Measurements from ENCODE around the gene DTWD2. TPM values are rescaled to one million over a fixed set of nuclear protein-coding genes. Genes with fewer than 3 reads are reported as not detected.
"Not testable (repeated sequence)": the region's sequence is repeated elsewhere in the genome, so short reads cannot be mapped to it uniquely, and the experiment has no call there.

Gene DTWD2
- total RNA-seq, 2 experiments from 2014 or later, result 2.6 to 3.3 TPM

DNA sequence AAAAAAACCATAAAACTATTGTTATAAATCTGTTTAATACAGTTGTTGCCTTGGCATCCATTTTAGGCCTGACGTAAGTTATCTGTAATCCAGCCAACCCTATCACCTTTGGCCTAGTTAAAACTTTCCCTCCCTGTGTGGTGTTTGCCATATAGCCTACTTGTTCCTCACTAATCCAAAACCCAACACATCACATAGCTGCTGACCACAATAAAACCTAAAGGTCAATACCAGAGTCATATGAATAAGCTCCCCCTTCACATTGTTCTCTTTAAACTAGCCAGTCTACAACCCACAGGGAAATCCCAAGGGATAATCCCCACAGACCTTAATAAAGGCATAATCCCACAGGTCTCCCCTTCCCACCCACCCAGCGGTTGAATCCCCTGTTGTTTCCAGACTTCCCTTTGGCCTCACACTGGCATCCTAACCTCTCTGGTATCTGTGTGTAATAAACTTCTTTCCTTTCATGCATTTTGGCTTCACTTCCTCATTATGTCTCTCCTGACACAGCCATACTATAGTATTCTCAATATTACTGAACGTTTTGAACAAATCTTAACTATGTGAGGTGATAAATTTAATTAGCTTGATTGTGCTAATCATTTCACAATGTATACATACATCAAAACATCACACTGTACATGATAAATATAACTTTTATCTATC, 50.8 kb downstream of the DTWD2 start:
- Mint-ChIP-seq H3K27me3 (ENCODE audit: low read depth) (no peaks in the 10 kb centered on the region), H3K4me3 (no peak overlapping the region), H3K4me1 (ENCODE audit: low read depth) (no peaks in the 10 kb centered on the region), H3K36me3 (ENCODE audit: low read depth) (no peaks in the 10 kb centered on the region), H3K9me3 (ENCODE audit: insufficient read depth) (no peaks in the 10 kb centered on the region), H3K27ac (no peak overlapping the region)
- no peak for ATAC-seq
- CTCF ChIA-PET, result no interaction called here
- POLR2A ChIA-PET, result no interaction called here
- DNase-seq, result no peak

GRCh38 chr5:118933703-118934102, 54.6 kb downstream of the DTWD2 start:
- Mint-ChIP-seq H3K27ac (no peak overlapping the region), H3K36me3 (ENCODE audit: low read depth) (no peaks in the 10 kb centered on the region), H3K4me1 (ENCODE audit: low read depth) (no peaks in the 10 kb centered on the region), H3K9me3 (ENCODE audit: insufficient read depth) (no peaks in the 10 kb centered on the region), H3K27me3 (ENCODE audit: low read depth) (no peaks in the 10 kb centered on the region), H3K4me3 (no peak overlapping the region)
- no peak for DNase-seq
- POLR2A ChIA-PET, result no interaction called here
- no peak for ATAC-seq
- CTCF ChIA-PET, result no interaction called here

DNA sequence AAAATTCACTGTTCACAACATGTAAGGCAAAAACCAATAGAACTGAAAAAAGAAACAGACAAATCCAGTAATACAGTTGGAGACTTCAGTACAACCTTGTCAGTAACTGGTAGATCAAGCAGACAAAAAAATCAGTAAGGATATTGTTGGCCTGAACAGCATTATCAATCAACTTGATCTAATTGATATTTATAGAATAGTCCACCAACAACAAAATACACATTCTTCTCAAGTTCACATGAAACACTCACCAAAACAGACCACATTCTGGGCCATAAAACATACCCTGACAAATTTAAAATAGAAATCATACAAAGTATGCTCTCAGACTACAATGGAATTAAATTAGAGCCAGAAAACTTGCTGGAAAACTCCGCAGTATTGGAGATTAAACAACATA, 56.8 kb downstream of the DTWD2 start:
- DNase-seq, result no peak
- ChIA-PET POLR2A (no interaction called here), CTCF (no interaction called here)
- Mint-ChIP-seq H3K4me1 (ENCODE audit: low read depth) (no peaks in the 10 kb centered on the region), H3K36me3 (ENCODE audit: low read depth) (no peaks in the 10 kb centered on the region), H3K9me3 (ENCODE audit: insufficient read depth) (no peaks in the 10 kb centered on the region), H3K4me3 (no peak overlapping the region), H3K27ac (no peak overlapping the region), H3K27me3 (ENCODE audit: low read depth) (no peaks in the 10 kb centered on the region)
- no peak for ATAC-seq

GRCh38 chr5:118924006-118924389, 64.3 kb downstream of the DTWD2 start:
- H3K27me3 Mint-ChIP-seq (ENCODE audit: low read depth), result no peaks in the 10 kb centered on the region
- no peak for DNase-seq

GRCh38 chr5:118923295-118924005, 64.9 kb downstream of the DTWD2 start:
- no peak for DNase-seq
- H3K4me3 Mint-ChIP-seq, result no peak overlapping the region
- H3K27me3 Mint-ChIP-seq (ENCODE audit: low read depth), result no peaks in the 10 kb centered on the region
- ChIA-PET CTCF (no interaction called here), POLR2A (no interaction called here)
- H3K9me3 Mint-ChIP-seq (ENCODE audit: insufficient read depth), result no peaks in the 10 kb centered on the region
- no peaks in the 10 kb centered on the region for H3K4me1 Mint-ChIP-seq (ENCODE audit: low read depth)
- no peak overlapping the region for H3K27ac Mint-ChIP-seq
- H3K36me3 Mint-ChIP-seq (ENCODE audit: low read depth), result no peaks in the 10 kb centered on the region
- ATAC-seq, result no peak

More at GRCh38 chr5:118924006-118924389, 64.3 kb downstream of the DTWD2 start:
- CTCF ChIA-PET, result no interaction called here
- H3K27ac Mint-ChIP-seq, result no peak overlapping the region
- no peak overlapping the region for H3K4me3 Mint-ChIP-seq
- ATAC-seq, result no peak
- POLR2A ChIA-PET, result no interaction called here
- no peaks in the 10 kb centered on the region for H3K4me1 Mint-ChIP-seq (ENCODE audit: low read depth)
- no peaks in the 10 kb centered on the region for H3K36me3 Mint-ChIP-seq (ENCODE audit: low read depth)
- no peaks in the 10 kb centered on the region for H3K9me3 Mint-ChIP-seq (ENCODE audit: insufficient read depth)

DNA sequence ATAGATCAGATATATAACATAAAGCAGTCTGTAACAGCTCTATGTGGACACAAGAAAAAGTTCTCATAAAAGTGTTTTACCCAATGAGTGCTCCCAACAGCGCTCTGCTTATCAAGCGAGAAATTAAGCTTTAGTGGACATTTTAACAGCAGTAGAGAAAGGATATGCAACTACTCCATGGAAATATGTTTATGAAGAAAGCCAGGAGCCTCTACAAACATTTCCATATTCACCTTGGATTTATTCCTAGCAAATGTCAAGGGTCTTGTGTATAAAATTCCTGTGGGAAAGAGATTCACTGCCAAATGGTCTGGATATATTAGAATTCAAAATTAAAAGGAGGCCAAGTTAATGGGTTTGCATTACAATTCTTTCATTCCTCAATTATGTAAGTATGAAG, 66.5 kb downstream of the DTWD2 start:
- H3K4me1 Mint-ChIP-seq (ENCODE audit: low read depth), result no peaks in the 10 kb centered on the region
- H3K36me3 Mint-ChIP-seq (ENCODE audit: low read depth), result no peaks in the 10 kb centered on the region
- H3K9me3 Mint-ChIP-seq (ENCODE audit: insufficient read depth), result no peaks in the 10 kb centered on the region
- POLR2A ChIA-PET, result no interaction called here
- ATAC-seq, result no peak
- no peaks in the 10 kb centered on the region for H3K27me3 Mint-ChIP-seq (ENCODE audit: low read depth)
- H3K4me3 Mint-ChIP-seq, result no peak overlapping the region
- no peak overlapping the region for H3K27ac Mint-ChIP-seq
- DNase-seq, result no peak
- CTCF ChIA-PET, result no interaction called here

DNA sequence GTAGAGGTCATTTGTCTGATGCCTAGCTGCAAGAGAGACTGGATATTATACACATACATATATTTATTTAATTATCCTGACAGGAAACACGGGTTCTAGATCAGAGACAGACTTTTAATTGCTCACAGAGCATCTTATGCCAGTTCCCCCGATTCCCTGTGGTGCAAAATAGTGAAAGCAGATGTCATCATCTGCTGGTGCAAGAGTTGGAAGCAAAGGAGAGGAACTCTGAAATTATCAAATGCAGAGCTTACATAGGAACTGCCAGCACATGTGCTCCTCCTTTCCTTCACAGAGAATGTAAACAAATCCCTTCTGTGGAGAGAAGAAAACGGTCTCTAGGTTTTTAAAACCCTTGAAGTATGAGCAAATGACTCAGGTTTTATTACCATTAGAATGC, 69.3 kb downstream of the DTWD2 start:
- no peak for ATAC-seq
- Mint-ChIP-seq H3K36me3 (ENCODE audit: low read depth) (no peaks in the 10 kb centered on the region), H3K27me3 (ENCODE audit: low read depth) (no peaks in the 10 kb centered on the region), H3K4me3 (no peak overlapping the region), H3K4me1 (ENCODE audit: low read depth) (no peaks in the 10 kb centered on the region), H3K27ac (no peak overlapping the region), H3K9me3 (ENCODE audit: insufficient read depth) (no peaks in the 10 kb centered on the region)
- no peak for DNase-seq
- POLR2A ChIA-PET, result no interaction called here
- CTCF ChIA-PET, result no interaction called here

GRCh38 chr5:118918232-118918631, 70.1 kb downstream of the DTWD2 start:
- DNase-seq, result no peak
- POLR2A ChIA-PET, result no interaction called here
- CTCF ChIA-PET, result no interaction called here
- Mint-ChIP-seq H3K4me1 (ENCODE audit: low read depth) (no peaks in the 10 kb centered on the region), H3K9me3 (ENCODE audit: insufficient read depth) (no peaks in the 10 kb centered on the region), H3K4me3 (no peak overlapping the region), H3K27ac (no peak overlapping the region), H3K27me3 (ENCODE audit: low read depth) (no peaks in the 10 kb centered on the region), H3K36me3 (ENCODE audit: low read depth) (no peaks in the 10 kb centered on the region)
- ATAC-seq, result no peak

DNA sequence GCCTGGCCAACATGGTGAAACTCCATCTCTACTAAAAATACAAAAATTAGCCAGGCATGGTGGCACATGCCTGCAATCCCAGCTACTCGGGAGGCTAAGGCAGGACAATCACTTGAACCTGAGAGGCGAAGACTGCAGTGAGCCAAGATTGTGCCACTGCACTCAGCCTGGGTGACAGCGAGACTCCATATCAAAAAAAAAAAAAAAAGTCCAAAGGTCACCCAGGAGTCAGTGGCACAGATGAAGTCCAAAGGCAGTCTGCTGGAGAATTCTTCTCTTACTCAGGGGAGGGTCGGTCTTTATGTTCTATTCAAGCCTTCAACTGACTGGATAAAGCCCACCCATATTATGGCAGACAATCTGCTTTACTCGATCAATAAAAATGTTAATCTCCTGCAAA, 80.8 kb downstream of the DTWD2 start:
- CTCF ChIA-PET, result interaction anchor here (0.6 kb wide), 1 partner anchor 1384 kb away, joined by 3 read pairs; no protein-coding TSS in a partner anchor
- H3K27me3 Mint-ChIP-seq (ENCODE audit: low read depth), result not testable (repeated sequence)

DNA sequence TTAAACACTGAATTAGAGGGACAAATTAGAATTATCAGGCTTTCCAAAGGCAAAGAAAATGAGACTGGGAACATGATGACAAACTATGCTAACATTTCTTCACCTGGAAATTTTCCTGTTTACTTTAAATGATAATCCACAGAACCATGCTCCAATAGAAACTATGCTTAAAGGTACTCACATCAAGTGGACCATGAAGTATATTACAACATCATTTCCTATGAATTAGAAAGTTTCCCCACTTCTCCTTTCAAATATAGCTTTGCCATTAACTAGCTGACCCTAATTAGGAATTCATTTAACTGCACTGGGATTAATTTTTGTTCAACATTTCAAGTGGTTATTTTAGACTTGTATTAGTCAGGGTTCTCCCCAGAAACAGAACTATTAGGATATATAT, 81.4 kb downstream of the DTWD2 start:
- H3K9me3 Mint-ChIP-seq (ENCODE audit: insufficient read depth), result no peaks in the 10 kb centered on the region
- ATAC-seq (no peak), DNase-seq (no peak)
- no peak overlapping the region for H3K27ac Mint-ChIP-seq
- no peaks in the 10 kb centered on the region for H3K36me3 Mint-ChIP-seq (ENCODE audit: low read depth)
- no peaks in the 10 kb centered on the region for H3K4me1 Mint-ChIP-seq (ENCODE audit: low read depth)
- POLR2A ChIA-PET, result no interaction called here
- CTCF ChIA-PET, result interaction anchor here (0.6 kb wide), 1 partner anchor 1385 kb away, joined by 3 read pairs; no protein-coding TSS in a partner anchor
- no peak overlapping the region for H3K4me3 Mint-ChIP-seq
- no peaks in the 10 kb centered on the region for H3K27me3 Mint-ChIP-seq (ENCODE audit: low read depth)

More for the DNA sequence above, 80.8 kb downstream of the DTWD2 start:
- DNase-seq; H3K4me3 Mint-ChIP-seq; ATAC-seq; H3K4me1 Mint-ChIP-seq (ENCODE audit: low read depth); H3K36me3 Mint-ChIP-seq (ENCODE audit: low read depth); H3K9me3 Mint-ChIP-seq (ENCODE audit: insufficient read depth); H3K27ac Mint-ChIP-seq; POLR2A ChIA-PET: not testable (repeated sequence)

DNA sequence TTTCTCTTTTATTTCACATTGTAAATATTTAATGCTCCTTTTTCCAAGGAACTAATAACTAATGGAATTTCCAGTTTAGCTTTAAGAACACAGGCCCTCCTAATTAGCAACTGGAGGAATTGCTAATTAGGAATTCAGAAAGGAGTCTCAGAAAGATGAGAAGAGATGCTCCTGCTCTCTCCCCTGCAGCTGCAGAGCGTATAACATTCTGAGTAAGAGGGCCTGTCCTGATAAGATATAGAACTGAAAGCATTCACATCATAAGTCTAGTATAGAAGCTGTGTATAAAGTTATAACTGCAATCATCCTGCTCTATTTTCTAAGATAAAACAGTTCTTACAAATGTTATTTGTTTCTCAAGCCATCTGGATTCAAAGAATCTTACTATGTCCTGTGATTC, 83.2 kb downstream of the DTWD2 start:
- H3K36me3 Mint-ChIP-seq (ENCODE audit: low read depth), result no peaks in the 10 kb centered on the region
- H3K27me3 Mint-ChIP-seq (ENCODE audit: low read depth), result no peaks in the 10 kb centered on the region
- ChIA-PET CTCF (no interaction called here), POLR2A (no interaction called here)
- no peaks in the 10 kb centered on the region for H3K9me3 Mint-ChIP-seq (ENCODE audit: insufficient read depth)
- no peak overlapping the region for H3K27ac Mint-ChIP-seq
- no peak overlapping the region for H3K4me3 Mint-ChIP-seq
- no peak for DNase-seq
- ATAC-seq, result no peak
- no peaks in the 10 kb centered on the region for H3K4me1 Mint-ChIP-seq (ENCODE audit: low read depth)

- no peak overlapping the region for H3K4me3 Mint-ChIP-seq
- H3K4me1 Mint-ChIP-seq (ENCODE audit: low read depth), result no peaks in the 10 kb centered on the region
- no peak for DNase-seq
- CTCF ChIA-PET, result no interaction called here
- POLR2A ChIA-PET, result no interaction called here
- H3K9me3 Mint-ChIP-seq (ENCODE audit: insufficient read depth), result no peaks in the 10 kb centered on the region
- H3K36me3 Mint-ChIP-seq (ENCODE audit: low read depth), result no peaks in the 10 kb centered on the region
- H3K27ac Mint-ChIP-seq, result no peak overlapping the region
- ATAC-seq, result no peak
- no peaks in the 10 kb centered on the region for H3K27me3 Mint-ChIP-seq (ENCODE audit: low read depth)
Observed at GRCh38 chr5:118902656-118903438, 85.5 kb downstream of the DTWD2 start.

Data from activated CD8-positive, alpha-beta T cell treated with anti-CD3 and anti-CD28 coated beads, Interleukin-2, amount 10 ng/mL, durations not matched to agents 7 days and 5 days (primary cell).